ENCODE data around the gene TRPM3.
A peak's percentile ranks its signal among the peaks of the same experiment; 100 is the strongest.

Gene TRPM3

GRCh38 chr9:70564468-70565335 is 556.7 kb downstream of the TRPM3 start:
- no peak for TF ChIP-seq CTCF (IDR thresholded peaks at IDR 0.05; ENCODE audit: insufficient read depth, low read length, missing control alignments)
- POLR2A ChIA-PET: interaction anchor here (0.7 to 1.6 kb wide), 3 partner anchors 9 to 19 kb away, joined by 3 to 6 read pairs (median 3); no protein-coding TSS in a partner anchor
- CTCF ChIA-PET: interaction anchor here (1.1 to 1.7 kb wide), 2 partner anchors 9 to 11 kb away, joined by 3 to 4 read pairs; no protein-coding TSS in a partner anchor
- DNase-seq (ENCODE audit: low read depth, low spot score): no peak
- no peak overlapping the region for H3K4me3 ChIP-seq (ENCODE audit: low read depth, low read length)

- no peak overlapping the region for H3K4me3 ChIP-seq (ENCODE audit: low read depth, low read length)
- POLR2A ChIA-PET: interaction anchor here (0.7 to 1.6 kb wide), 3 partner anchors 9 to 20 kb away, joined by 3 to 6 read pairs (median 3); no protein-coding TSS in a partner anchor
- TF ChIP-seq CTCF (IDR thresholded peaks at IDR 0.05; ENCODE audit: insufficient read depth, low read length, missing control alignments): no peak
- peak; percentile 80 for DNase-seq (ENCODE audit: low read depth, low spot score)
- CTCF ChIA-PET: interaction anchor here (1.0 to 1.7 kb wide), 4 partner anchors 11 to 43 kb away, joined by 3 to 4 read pairs (median 3); no protein-coding TSS in a partner anchor
These were observed 557.8 kb downstream of the TRPM3 start for GRCh38 chr9:70563431-70564204.

GRCh38 chr9:70563010-70563409 is 558.4 kb downstream of the TRPM3 start:
- CTCF ChIA-PET: interaction anchor here (1.0 to 1.5 kb wide), 3 partner anchors 12 to 42 kb away, joined by 3 read pairs; no protein-coding TSS in a partner anchor
- no peak for TF ChIP-seq CTCF (IDR thresholded peaks at IDR 0.05; ENCODE audit: insufficient read depth, low read length, missing control alignments)
- POLR2A ChIA-PET: interaction anchor here (1.6 kb wide), 1 partner anchor 9 kb away, joined by 6 read pairs; no protein-coding TSS in a partner anchor
- H3K4me3 ChIP-seq (ENCODE audit: low read depth, low read length): no peak overlapping the region
- no peak for DNase-seq (ENCODE audit: low read depth, low spot score)

- no peak overlapping the region for H3K4me3 ChIP-seq (ENCODE audit: low read depth, low read length)
- ChIA-PET CTCF (interaction anchor here (0.8 kb wide), 1 partner anchor 24 kb away, joined by 3 read pairs; no protein-coding TSS in a partner anchor), POLR2A (no interaction called here)
- no peak for TF ChIP-seq CTCF (IDR thresholded peaks at IDR 0.05; ENCODE audit: insufficient read depth, low read length, missing control alignments)
- no peak for DNase-seq (ENCODE audit: low read depth, low spot score)
These were observed 559.5 kb downstream of the TRPM3 start for GRCh38 chr9:70561786-70562395.

GRCh38 chr9:70561111-70561510 is 560.3 kb downstream of the TRPM3 start:
- no peak overlapping the region for H3K4me3 ChIP-seq (ENCODE audit: low read depth, low read length)
- no peak for TF ChIP-seq CTCF (IDR thresholded peaks at IDR 0.05; ENCODE audit: insufficient read depth, low read length, missing control alignments)
- CTCF ChIA-PET: no interaction called here
- POLR2A ChIA-PET: no interaction called here
- DNase-seq (ENCODE audit: low read depth, low spot score): no peak
